H4 (cell line): ENCODE data around the gene SUSD5. TPM values are rescaled to one million over a fixed set of nuclear protein-coding genes. Genes with fewer than 3 reads are reported as not detected.

Experiments
- DNase-seq: peaks from one replicate; pipeline ENCODE4 v3.0.0-alpha.2; 2015; ENCODE audit warnings: low spot score
- total RNA-seq: library from RNA; depleted of rRNA; stranded (reverse); fragments of >200 nt; shearing (Covaris generic); gene quantifications from 2 replicates; pipeline ENCODE4 v1.2.3, GENCODE V29; 2014; rRNA removed

The SUSD5 gene
- total RNA-seq = not detected in 2 replicates

DNA sequence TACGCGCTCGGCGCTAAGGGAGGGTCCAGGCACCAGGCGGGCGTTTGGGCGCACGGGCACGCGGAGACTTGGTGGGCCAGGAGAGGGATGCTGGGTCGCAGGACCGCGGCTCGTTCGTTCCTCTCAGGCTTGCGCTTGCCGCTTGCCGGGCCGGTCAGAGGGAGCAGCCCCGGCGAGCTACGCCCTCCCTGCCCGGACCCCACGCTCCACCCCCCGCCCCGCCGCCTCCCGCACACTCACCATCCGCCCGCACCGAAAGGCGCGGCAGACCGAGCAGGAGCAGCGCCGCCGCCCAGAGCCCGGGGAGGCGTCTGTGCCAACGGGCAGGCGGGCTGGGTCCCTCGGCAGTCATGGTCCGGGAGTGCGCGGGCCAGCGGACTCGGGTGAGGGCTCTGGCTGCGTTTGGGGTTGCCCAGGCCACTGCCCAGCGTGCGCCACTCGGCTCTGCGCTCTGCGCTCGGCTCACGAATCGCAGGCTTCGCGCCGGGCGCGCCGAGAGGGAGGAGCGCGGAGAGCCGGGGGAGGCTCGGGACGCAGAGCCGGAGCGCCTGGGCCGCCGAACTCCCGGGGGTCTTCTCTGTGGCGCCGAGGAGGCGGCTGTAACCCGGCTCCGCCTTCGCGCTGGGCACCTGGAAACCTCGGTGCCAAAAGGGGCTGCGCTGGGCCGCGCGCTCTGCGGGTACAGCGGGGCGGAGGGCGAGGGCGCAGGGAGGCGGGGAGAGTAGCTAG, at the start of gene SUSD5:
SUSD5 (minus strand) TSS at position 365 of the 729 bp plus-strand sequence; CDS start at position 352, 13 bp downstream.
- no peak for DNase-seq

- no peak for DNase-seq
Observed at GRCh38 chr3:33260104-33260503, 41.5 kb upstream of the SUSD5 start.

DNA sequence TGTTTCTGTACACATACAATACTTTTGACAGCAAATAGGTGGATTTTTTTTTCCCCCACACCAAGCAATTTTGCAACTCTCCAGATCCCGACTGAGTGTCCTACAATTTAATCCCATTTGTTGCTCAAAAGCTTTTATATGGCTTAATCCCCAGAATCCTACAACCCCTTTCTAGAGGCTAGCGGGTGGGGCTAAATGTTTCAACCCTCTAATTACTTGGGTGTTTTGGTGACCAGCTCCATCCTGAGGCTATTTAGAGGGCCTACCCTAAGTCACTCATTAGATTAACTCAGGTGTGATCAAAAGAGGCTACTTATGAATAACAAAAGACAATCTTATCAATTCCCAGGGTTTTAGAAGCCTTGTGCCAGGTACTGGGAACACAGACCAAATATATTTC, 37.6 kb upstream of the SUSD5 start:
- no peak for DNase-seq

GRCh38 chr3:33250712-33251111, 32.1 kb upstream of the SUSD5 start:
- no peak for DNase-seq

DNA sequence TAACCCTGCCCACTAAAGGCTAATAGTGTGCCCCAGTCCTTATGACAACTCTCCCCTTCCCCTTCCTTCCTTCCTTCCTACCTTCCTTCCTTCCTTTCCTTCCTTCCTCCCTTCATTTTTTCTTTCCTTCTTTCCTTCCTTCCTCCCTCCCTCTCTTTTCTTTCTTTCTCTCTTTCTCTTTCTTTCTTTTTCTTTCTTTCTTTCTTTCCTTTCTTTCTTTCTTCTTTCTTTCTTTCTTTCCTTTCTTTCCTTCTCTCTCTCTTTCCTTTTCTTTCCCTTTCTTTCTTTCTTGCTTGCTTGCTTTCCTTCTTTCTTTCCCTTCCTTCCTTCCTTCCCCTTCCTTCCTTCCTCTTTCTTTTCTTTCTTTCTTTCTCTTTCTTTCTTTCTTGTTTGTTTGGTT, 28.2 kb upstream of the SUSD5 start:
- no peak for DNase-seq

DNA sequence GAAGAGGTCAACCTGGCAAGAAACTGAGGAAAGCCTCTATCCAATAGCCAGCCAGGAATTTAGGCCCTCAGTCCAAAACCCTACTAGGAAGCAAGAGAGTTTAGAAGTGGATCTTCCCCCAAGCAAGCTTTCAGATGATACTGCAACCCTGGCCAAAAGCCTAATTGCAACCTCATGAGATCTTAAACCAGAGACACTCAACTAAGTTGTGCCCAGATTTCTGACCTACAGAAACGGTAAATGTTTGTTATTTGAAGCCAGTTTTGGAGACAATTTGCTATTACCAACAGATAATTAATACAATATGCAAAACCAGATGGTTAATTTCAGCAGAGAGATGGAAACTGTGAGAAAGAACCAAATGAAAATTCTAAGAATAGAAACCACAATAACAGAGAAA, 21.7 kb upstream of the SUSD5 start:
- DNase-seq = no peak

GRCh38 chr3:33238923-33239322, 20.3 kb upstream of the SUSD5 start:
- no peak for DNase-seq

DNA sequence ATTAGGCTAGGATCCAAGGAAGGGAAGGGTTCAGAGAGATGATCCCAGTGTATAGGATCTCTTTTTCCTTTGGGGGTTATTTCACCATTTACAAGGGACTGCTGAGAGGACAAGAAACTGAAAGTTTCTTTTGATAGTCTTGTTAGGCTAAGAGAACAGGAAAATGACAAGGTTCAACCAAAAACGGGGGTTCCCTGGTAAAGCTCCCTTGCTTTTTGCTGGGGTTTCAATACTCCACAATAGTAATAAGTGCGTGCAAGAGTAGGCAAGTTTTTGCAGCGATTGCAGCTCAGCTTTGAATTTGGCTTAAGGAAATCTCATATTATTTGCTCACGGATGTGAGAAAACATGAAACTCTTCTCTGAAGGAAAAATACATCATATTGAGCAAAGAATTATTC, 18.8 kb upstream of the SUSD5 start:
- DNase-seq = no peak

GRCh38 chr3:33236005-33236404, 17.4 kb upstream of the SUSD5 start:
- DNase-seq = no peak

- no peak for DNase-seq
Observed at GRCh38 chr3:33233884-33234283, 15.3 kb upstream of the SUSD5 start.

DNA sequence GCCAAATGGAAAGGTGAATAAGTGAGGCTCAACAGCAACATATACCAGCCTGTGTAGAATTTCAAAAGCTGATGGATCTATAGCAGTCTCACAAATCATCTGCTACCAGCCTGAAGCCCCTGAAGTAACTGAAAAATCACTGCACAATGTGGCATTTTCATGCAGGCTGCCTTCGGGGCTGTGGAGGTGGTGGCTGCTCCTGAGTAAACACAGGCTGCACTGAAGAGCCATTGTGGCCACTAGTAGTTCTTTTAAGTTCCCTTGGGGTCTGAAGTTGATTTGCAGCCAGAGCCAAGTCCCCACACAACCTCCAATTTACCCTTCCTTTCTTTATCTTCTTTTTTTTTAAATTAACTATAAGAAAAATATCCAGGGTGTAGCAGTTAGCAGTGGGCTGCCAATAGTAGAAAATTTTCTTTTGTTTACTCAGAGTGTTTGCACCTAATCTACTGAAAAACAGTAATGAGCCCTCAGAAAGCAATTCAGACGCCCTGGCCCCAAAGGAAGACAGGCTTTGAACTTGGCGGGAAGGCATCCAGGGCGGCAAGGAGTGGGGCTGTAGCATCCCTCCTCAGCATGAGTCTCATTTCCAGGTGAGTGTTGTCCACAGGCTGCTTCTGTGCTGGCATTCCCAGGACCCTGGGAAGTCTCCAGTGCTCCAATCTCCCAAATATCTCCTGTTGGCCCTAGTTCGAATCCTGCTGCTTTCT, 13.3 kb upstream of the SUSD5 start:
- peak; percentile 4 for DNase-seq

DNA sequence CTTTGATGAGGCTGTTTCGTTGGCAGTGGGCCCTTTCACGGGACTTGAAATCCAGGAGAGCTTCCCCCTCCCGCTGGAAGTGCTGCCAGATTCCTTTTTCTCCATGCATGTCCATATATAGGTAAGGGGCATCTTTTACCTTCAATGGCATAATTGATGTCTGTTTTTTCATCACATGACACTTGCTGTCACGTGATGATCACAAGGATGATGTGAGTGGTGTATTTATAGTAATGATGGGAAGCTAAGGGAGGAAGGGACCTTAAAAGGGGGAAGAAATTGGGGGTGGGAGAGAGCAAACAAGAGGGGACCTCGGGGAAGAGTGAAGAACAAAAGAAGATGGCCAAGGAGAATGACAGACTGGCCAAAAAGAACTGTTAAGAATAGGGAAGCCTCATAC, 11.3 kb upstream of the SUSD5 start:
- DNase-seq = no peak

- no peak for DNase-seq
Observed at GRCh38 chr3:33229066-33229465, 10.5 kb upstream of the SUSD5 start.

- DNase-seq = no peak
Observed at GRCh38 chr3:33221241-33221640, 2.6 kb upstream of the SUSD5 start.

DNA sequence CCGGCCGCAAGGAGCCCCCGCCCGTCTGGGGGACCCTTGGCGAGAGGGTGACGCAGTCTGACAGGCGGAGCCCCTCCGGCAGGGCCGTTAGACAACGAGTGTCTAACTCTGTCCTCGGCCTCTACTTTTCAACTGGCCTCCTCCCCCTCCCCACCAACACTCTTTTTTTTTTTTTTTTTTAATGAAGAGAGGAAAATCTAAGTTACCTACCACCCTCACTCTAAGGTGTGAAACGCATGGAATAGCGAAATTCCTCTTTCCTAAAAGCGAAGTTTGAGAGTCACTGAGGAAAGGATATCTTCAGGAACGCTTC, 521 bp upstream of the SUSD5 start:
- no peak for DNase-seq

DNA sequence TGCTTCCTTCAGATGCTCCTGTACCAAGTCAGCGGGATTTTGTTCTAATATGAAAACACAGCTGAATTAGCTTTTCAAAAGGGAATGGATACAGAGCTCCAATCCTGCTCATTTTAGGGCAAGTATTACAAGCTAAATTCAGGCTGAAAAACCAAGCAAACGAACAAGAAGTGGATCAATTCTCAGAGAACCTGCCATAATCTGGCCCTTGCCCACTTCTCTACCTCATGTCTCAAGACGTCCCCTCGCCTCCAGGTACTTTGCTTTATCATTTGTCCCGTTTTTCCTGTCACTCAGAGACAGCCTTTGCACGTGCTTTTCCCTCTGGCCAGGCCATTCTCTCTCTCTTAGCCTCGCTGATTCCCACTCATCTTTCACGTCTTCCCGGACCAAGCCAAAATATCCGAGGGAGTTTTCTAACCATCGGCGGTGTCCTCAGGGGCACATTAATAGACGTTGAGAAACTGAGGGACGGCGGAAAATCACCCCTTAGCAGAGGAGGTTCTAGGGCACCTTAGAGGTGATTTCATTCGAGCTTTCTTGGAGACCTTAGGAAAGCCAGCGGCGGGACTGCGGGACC, 654 bp downstream of the SUSD5 start:
- no peak for DNase-seq

DNA sequence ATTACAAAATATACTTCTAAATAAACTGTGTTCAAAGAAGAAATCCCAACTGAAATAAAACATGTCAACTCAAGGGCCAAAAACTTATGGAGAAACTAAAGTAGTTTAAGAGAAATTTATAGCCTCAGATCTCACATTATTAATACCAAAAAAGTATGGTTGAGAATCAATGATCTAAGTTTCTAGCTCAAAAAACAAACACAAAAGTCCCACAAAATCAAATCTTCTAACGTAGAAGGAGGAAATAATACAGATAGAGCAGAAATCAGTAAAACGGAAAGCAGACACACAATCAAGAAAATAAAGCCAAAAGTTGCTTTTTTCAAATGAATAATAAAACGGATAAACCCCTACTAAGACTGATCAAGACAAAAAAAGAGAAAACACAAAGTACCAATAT, 2.9 kb downstream of the SUSD5 start:
- DNase-seq = no peak

- DNase-seq = no peak
Observed at GRCh38 chr3:33212406-33212805, 6.2 kb downstream of the SUSD5 start.

DNA sequence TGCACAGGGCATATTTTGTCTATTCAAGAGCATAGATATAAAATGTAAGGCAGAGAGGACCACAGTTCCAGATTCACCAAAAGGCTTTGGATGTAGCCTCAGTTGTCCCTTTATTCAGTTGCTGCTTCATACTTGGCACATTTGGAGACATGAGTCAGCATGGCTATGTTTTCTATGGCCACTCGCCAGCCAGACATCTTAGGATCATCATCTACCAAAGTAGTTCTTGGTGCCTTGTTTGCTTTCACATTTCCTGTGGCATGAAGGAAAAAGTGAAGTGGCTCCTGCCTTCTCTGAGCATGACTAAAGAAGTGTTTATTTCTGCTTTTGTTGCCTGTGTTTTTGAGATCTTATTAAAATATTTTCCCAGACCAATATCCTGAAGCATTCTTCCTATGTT, 7.2 kb downstream of the SUSD5 start:
- peak; percentile 40 for DNase-seq

- no peak for DNase-seq
Observed at GRCh38 chr3:33209357-33209756, 9.3 kb downstream of the SUSD5 start.

DNA sequence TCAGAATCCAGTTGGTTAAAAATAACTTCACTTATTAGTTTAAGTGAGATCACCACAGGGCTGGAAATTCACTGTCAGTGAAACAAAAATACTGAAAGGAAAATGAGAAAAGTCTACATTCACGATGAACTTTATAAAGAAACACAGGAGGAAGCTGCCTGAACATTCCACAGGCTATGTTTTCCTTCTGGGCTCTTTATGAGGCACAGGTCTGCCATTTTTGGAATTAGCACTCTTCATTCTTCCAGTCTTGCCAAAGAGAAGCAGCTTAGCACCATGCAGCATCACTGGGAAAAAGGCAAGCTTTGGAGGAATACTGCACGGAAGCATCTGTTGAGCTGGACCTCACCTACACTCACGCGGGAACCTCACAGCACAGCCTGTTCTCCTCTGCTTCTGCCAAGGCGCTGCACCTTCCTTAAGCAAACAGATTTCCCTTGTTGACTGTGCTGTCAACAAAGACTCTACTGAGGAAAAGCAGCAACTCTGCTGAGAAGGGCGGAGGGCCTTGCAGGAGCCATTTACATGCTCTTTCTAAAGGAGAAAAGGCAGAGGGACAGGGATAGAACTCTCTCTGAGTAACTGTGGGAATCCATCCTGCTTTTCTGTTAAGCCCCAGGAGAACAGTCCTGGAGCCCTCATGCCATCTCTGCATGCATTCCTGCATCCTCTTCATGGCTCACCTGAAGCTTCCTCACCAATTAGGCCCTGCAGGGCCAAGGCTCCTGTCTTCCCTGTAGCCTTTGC, 15.7 kb downstream of the SUSD5 start:
- DNase-seq = no peak

DNA sequence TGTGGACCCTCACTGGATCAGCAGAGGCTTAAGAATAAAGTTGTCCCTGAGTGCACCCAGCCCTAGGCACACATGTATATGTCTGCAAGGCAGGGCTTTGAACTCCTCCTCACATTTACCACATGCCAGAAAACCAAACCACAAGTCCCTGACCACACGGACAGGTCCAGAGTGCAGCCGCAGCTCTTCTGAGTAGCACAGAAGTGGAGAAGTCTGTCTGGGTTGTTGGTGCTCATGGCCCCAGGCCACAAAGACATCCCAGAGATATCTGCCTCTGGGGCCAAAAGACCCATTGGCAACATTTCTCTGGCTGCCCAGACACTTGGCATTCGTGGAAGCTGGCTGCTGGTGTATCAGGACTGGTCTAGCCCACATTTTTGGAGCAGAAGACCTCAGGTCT, 17.4 kb downstream of the SUSD5 start:
- no peak for DNase-seq

DNA sequence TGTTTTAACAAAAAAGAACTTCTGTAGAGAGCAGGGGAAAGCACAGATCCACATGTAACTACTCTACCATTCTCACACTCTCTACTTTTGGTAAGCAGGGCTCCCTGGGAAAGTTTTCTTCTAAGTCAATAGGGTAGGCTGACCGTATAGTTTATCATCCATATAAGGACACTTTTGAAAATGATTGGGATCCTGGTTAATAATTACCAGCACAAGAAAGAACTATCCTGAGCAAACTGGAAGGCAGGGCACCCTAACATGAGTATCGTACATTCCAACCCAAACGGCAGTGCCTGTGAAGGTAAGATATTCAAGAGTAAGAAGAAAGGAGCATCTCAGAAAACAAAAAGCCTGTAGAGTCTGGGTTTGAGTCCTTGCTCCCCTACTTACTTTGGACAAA, 22.1 kb downstream of the SUSD5 start:
- DNase-seq = no peak
